Nephron progenitor cell (in vitro differentiated cells): Measurements from ENCODE around the gene GRIN1.

Experiments
- DNase-seq: peaks from one replicate; pipeline ENCODE4 v3.0.0; 2021
- H3K27ac Mint-ChIP-seq: 2 replicates; pipeline ENCODE4 v1.8.0; 2021; ENCODE audit warnings: mild to moderate bottlenecking, moderate library complexity, mixed read lengths
- H3K27me3 Mint-ChIP-seq: 2 replicates; pipeline ENCODE4 v1.8.0; 2021; ENCODE audit warnings: mild to moderate bottlenecking, low read depth, mixed read lengths; ENCODE audit not compliant: poor library complexity
- H3K36me3 Mint-ChIP-seq: 2 replicates; pipeline ENCODE4 v1.8.0; 2021; ENCODE audit warnings: low read depth, mixed read lengths
- H3K4me1 Mint-ChIP-seq: 2 replicates; pipeline ENCODE4 v1.8.0; 2021; ENCODE audit warnings: mixed read lengths
- H3K4me3 Mint-ChIP-seq: 2 replicates; pipeline ENCODE4 v1.8.0; 2021; ENCODE audit warnings: mild to moderate bottlenecking, moderate library complexity, mixed read lengths
- H3K9me3 Mint-ChIP-seq: 2 replicates; pipeline ENCODE4 v1.8.0; 2021; ENCODE audit warnings: mild to moderate bottlenecking, moderate library complexity, mixed read lengths
- CTCF ChIP-seq: fragments of 200-600 bp; sonication (generic); IDR thresholded peaks from 2 replicates; pipeline ENCODE4 v1.5.0; 2021; ENCODE audit warnings: antibody characterized with exemption

The GRIN1 gene

GRCh38 chr9:137138058-137138721 lies 764 bp upstream of the GRIN1 start:
- no peak for TF ChIP-seq CTCF
- H3K9me3 Mint-ChIP-seq = peaks cover 1% of the 10 kb centered on the region
- peaks cover 98% of the 10 kb centered on the region for H3K27me3 Mint-ChIP-seq
- no peaks in the 10 kb centered on the region for H3K36me3 Mint-ChIP-seq
- H3K4me3 Mint-ChIP-seq = no peak overlapping the region
- no peaks in the 10 kb centered on the region for H3K4me1 Mint-ChIP-seq
- no peak for DNase-seq
- H3K27ac Mint-ChIP-seq = no peak overlapping the region

GRCh38 chr9:137139468-137140150 lies 655 bp downstream of the GRIN1 start:
- Mint-ChIP-seq H3K9me3 (no peaks in the 10 kb centered on the region), H3K4me1 (no peaks in the 10 kb centered on the region), H3K27me3 (peaks cover 98% of the 10 kb centered on the region), H3K4me3 (no peak overlapping the region), H3K36me3 (no peaks in the 10 kb centered on the region), H3K27ac (no peak overlapping the region)
- no peak for DNase-seq
- TF ChIP-seq CTCF = no peak

- TF ChIP-seq CTCF = no peak
- Mint-ChIP-seq H3K36me3 (no peaks in the 10 kb centered on the region), H3K4me3 (no peak overlapping the region), H3K4me1 (no peaks in the 10 kb centered on the region), H3K27ac (no peak overlapping the region), H3K27me3 (peaks cover 90% of the 10 kb centered on the region), H3K9me3 (no peaks in the 10 kb centered on the region)
- DNase-seq = no peak
Measured at GRCh38 chr9:137140151-137141012, 1.4 kb downstream of the GRIN1 start.

- Mint-ChIP-seq H3K4me1 (no peaks in the 10 kb centered on the region), H3K27me3 (peaks cover 89% of the 10 kb centered on the region), H3K27ac (no peak overlapping the region), H3K4me3 (no peak overlapping the region), H3K9me3 (no peaks in the 10 kb centered on the region), H3K36me3 (no peaks in the 10 kb centered on the region)
- DNase-seq = no peak
- no peak for TF ChIP-seq CTCF
Measured at GRCh38 chr9:137141050-137141810, 2.3 kb downstream of the GRIN1 start.

- Mint-ChIP-seq H3K27me3 (peaks cover 88% of the 10 kb centered on the region), H3K4me1 (no peaks in the 10 kb centered on the region), H3K4me3 (no peak overlapping the region), H3K36me3 (no peaks in the 10 kb centered on the region), H3K27ac (no peak overlapping the region), H3K9me3 (no peaks in the 10 kb centered on the region)
- no peak for DNase-seq
- TF ChIP-seq CTCF = no peak
Measured at GRCh38 chr9:137141976-137142936, 3.3 kb downstream of the GRIN1 start.
